HFF-Myc (cell line): ENCODE measurements around the gene ERI3.

Source experiments
- DNase-seq: peaks from one replicate; pipeline ENCODE4 v3.0.0-alpha.2; 2011; ENCODE audit warnings: low read depth; ENCODE audit errors: extremely low read depth
- H3K4me3 ChIP-seq: replicated peaks from 2 replicates; pipeline ENCODE4 v1.5.1; 2011; ENCODE audit warnings: low read depth, mild to moderate bottlenecking, control low read depth, low read length
- TF ChIP-seq, protein P1 (sequence below): IDR thresholded peaks from 2 replicates; pipeline ENCODE4 v1.5.1; 2012; ENCODE audit warnings: mild to moderate bottlenecking, low read depth, low read length, control low read depth; ENCODE audit errors: missing control alignments

Gene ERI3, protein sequence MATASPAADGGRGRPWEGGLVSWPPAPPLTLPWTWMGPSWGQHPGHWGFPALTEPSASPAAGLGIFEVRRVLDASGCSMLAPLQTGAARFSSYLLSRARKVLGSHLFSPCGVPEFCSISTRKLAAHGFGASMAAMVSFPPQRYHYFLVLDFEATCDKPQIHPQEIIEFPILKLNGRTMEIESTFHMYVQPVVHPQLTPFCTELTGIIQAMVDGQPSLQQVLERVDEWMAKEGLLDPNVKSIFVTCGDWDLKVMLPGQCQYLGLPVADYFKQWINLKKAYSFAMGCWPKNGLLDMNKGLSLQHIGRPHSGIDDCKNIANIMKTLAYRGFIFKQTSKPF

DNA sequence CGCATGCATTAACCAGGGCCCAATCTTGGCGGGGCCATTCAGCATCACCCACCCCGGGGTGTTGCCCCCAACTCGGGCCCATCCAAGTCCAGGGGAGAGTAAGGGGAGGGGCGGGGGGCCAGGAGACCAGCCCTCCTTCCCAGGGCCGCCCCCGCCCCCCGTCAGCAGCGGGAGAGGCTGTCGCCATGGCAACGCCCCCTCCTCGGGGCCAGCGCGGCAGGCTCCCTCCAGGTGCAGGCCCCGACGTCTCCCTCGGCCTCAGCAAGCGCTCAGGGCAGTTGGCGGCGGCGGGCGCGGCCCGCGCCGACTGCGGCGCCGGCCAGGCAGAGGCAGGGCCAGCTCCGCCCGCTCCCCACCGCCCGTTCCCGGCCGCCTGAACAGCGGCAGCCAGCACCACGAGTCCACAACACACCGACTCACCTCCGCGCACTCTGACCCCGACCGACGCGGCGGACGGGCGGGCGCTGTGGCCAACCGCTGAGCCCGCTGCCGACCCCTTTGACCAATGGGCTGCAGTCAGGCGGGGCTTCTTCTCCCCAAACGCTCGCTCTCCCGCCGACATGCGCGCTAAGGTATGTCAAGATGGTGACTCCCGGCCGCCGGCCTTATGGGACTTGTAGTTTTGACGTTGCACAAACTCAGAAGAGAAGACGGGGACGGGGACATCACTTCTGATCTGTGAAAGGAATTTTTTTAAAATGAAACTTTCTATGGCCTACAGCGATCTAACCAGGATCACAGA is at the start of gene ERI3:
Gene ERI3 (minus strand): TSS at position 418 of the 742 bp plus-strand sequence. CDS start 231 bp downstream, at position 187.
- TF ChIP-seq, protein P1, sequence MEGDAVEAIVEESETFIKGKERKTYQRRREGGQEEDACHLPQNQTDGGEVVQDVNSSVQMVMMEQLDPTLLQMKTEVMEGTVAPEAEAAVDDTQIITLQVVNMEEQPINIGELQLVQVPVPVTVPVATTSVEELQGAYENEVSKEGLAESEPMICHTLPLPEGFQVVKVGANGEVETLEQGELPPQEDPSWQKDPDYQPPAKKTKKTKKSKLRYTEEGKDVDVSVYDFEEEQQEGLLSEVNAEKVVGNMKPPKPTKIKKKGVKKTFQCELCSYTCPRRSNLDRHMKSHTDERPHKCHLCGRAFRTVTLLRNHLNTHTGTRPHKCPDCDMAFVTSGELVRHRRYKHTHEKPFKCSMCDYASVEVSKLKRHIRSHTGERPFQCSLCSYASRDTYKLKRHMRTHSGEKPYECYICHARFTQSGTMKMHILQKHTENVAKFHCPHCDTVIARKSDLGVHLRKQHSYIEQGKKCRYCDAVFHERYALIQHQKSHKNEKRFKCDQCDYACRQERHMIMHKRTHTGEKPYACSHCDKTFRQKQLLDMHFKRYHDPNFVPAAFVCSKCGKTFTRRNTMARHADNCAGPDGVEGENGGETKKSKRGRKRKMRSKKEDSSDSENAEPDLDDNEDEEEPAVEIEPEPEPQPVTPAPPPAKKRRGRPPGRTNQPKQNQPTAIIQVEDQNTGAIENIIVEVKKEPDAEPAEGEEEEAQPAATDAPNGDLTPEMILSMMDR: no peak
- peak; percentile 84 for DNase-seq

DNA sequence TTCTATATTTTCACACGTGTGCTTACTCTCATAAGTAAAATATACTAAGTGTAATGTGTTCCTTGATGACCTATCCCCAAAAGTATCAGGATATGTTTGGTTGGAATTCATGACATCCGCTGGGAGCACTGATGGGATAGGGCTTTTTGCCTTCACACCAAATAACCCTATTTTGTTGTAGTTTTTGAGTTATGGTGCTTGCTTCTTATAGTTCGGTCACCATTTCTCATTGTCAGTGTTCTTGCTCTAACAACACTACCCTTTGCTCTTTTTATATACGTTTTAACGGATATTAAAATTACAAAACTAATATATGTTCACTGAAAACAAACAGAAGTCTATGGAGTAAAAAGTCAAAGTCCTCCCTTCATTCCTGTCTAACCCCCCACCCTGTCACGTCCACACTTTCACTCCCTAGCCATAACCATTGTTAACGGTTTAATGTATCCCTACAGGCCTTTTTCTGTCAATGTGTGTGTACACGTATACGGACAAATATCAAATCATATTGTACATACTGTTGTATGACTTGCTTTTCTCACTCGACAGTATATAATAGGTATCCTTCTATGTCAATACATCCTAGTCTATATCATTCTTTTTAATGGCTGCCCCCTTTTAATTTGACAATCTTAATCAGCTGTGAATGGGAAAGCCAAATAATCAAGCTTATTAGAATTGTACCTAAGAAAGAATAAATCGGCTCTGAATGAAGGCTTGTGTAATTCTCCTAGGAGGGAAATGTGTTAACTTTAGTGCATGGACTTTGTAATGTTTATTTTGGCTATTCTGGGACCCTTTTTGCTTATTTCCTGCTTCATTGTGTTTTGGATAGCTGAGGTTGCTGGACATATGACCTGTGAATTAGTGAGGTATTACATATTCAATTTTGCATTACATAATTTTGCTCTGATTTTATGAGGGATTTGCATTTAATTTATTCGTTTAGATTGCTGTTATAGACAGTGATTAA is 46.5 kb upstream of the ERI3 start:
- TF ChIP-seq, protein P1: no peak
- H3K4me3 ChIP-seq: no peak overlapping the region
- no peak for DNase-seq

More for the DNA sequence above, at the start of gene ERI3:
- peak within 1 kb of the TSS; percentile 90 for H3K4me3 ChIP-seq

DNA sequence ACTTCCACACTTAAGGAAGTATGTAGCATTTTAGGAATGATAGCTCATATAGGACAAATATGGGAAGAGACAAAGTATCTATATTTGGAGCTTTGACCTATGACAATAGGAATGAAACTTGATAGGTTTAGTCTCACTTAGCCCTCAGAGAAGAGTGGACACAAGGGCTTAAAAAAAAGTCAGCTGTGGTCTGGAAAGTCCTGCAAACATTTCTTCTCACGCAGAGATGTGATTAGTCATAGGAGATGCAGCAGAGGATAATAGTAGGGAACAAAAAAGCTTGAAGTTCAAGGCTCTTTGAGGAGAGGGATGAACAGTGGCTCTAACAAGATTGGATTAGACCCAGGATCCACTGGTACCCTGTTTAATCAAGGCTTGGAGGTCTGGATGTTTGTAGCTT is 35.2 kb upstream of the ERI3 start:
- DNase-seq: peak; percentile 14
- no peak overlapping the region for H3K4me3 ChIP-seq
- TF ChIP-seq, protein P1: no peak

DNA sequence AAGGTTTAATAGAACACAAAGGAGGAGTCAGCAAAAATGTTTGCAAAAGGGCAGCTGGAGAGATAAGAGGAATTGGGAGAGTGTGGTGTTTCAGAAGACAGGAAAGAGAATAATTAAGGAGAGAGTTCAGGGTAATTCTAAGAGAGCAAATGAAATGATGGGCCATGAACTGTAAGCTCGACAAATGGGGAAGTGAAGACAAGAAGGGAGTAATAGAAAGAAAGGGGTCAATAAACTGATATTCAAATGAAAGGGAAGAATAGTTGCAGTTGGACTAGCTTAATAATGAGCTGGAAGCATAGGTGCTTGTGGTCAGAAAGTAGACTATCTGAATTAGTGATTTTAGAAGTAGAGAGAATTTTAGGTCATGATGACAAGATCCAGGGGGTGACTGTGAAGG is 34.4 kb upstream of the ERI3 start:
- TF ChIP-seq, protein P1: no peak
- no peak overlapping the region for H3K4me3 ChIP-seq
- no peak for DNase-seq

DNA sequence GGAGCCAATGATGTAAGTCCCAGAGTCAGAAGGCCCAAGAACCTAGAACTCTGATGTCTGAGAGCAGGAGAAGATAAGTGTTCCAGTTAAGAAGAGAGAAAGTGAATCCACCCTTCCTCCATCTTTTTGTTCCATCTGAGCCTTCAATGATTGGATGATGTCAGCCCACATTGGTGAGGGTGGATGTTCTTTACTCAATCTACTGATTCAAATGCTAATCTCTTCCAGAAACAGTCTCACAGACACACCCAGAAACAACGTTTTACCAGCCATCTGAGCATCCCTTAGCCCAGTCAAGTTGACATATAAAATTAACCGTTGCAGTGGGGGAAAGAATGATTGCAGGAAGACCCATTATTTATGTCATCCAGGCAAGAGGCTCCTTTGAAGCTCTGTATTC is 33.5 kb upstream of the ERI3 start:
- no peak for DNase-seq

DNA sequence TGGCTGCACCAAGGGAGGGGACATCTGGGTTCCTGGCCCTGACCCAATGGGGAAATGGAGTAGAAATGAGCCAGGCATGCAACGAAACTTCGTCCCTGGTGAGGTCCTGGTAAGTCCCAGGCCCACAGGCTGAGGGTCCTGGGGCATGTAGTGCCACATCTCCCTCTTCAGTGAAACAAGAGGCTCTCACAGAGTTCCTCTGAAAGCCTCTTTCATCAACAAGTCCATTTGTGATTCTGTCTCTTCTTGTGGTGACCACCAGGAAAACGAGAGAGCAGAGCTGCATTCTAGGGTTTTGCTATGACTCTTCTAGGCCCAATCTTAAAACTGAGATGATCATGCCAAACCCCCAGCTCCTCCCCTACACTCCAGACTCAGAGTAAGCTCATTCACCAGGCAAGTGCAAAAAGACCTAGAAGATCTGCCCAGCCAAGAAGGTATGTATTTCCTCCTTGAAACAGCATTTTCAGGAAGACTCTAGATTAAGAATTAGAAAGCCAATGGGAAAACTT is 25.7 kb upstream of the ERI3 start:
- H3K4me3 ChIP-seq: no peak overlapping the region
- TF ChIP-seq, protein P1: no peak
- DNase-seq: no peak

More for the DNA sequence above, 33.5 kb upstream of the ERI3 start:
- no peak overlapping the region for H3K4me3 ChIP-seq
- TF ChIP-seq, protein P1: no peak
